A673 (cell line): ENCODE data around the gene SH3TC2. TPM values are rescaled to one million over a fixed set of nuclear protein-coding genes. Genes with fewer than 3 reads are reported as not detected.

Source experiments
- BruUV-seq: library from RNA; stranded (reverse); fragments of 400-500 nt; replicated peaks from 2 replicates; lab custom pipeline; 2021; lab: Mats Ljungman, UMichigan
- CTCF ChIA-PET: fragments of 300-600 bp; sonication (Branson Sonifier 250); formaldehyde crosslinking; loops from one replicate; lab custom pipeline; 2022; ENCODE audit warnings: antibody characterized with exemption; lab: Charles Lee
- POLR2A ChIA-PET: fragments of 300-600 bp; sonication (Branson Sonifier 250); formaldehyde crosslinking; loops from one replicate; lab custom pipeline; 2022; ENCODE audit warnings: antibody characterized with exemption; ENCODE audit not compliant: low non-redundant PET; lab: Charles Lee
- DNase-seq: peaks from one replicate; pipeline ENCODE4 v3.0.0-alpha.2; 2015; ENCODE audit warnings: low spot score
- H3K27ac ChIP-seq: fragments of 200-600 bp; sonication (generic); 2 replicates; pipeline ENCODE4 v1.5.1; 2016; ENCODE audit warnings: mixed run types, low read depth, mild to moderate bottlenecking, mixed read lengths, antibody characterized with exemption, low read length; ENCODE audit not compliant: poor library complexity, severe bottlenecking
- H3K27me3 ChIP-seq: fragments of 200-600 bp; sonication (generic); replicated peaks from 2 replicates; pipeline ENCODE4 v1.6.1; 2017; ENCODE audit warnings: mixed run types, low read depth, mild to moderate bottlenecking, mixed read lengths, antibody characterized with exemption, low read length; ENCODE audit not compliant: insufficient read depth, poor library complexity
- H3K36me3 ChIP-seq: fragments of 200-600 bp; sonication (generic); 2 replicates; pipeline ENCODE4 v1.6.1; 2016; ENCODE audit warnings: mixed run types, mild to moderate bottlenecking, mixed read lengths, antibody characterized with exemption, low read length; ENCODE audit not compliant: insufficient read depth, poor library complexity, severe bottlenecking
- H3K4me1 ChIP-seq: fragments of 200-600 bp; sonication (generic); 2 replicates; pipeline ENCODE4 v1.6.1; 2017; ENCODE audit warnings: mixed run types, mild to moderate bottlenecking, mixed read lengths, antibody characterized with exemption, low read length; ENCODE audit not compliant: insufficient read depth, poor library complexity, severe bottlenecking
- H3K4me3 ChIP-seq: fragments of 200-600 bp; sonication (generic); 2 replicates; pipeline ENCODE4 v1.5.1; 2016; ENCODE audit warnings: low read depth, mixed run types, mild to moderate bottlenecking, mixed read lengths, low read length; ENCODE audit not compliant: poor library complexity, severe bottlenecking
- H3K9me3 ChIP-seq: fragments of 200-600 bp; sonication (generic); 2 replicates; pipeline ENCODE4 v1.6.1; 2016; ENCODE audit warnings: mixed run types, low read depth, mild to moderate bottlenecking, mixed read lengths, antibody characterized with exemption, low read length; ENCODE audit not compliant: poor library complexity, severe bottlenecking
- EZH2 ChIP-seq: fragments of 200-600 bp; sonication (generic); IDR thresholded peaks from 2 replicates; pipeline ENCODE4 v1.6.1; 2017; ENCODE audit warnings: borderline replicate concordance, low read depth, mild to moderate bottlenecking, mixed read lengths, antibody characterized with exemption, low read length; ENCODE audit not compliant: poor library complexity, severe bottlenecking
- intact Hi-C: fragments of 100-400 bp; cut with micrococcal nuclease; formaldehyde crosslinking; loops from one replicate; pipeline ENCODE4 v1.10.0; 2022; ENCODE audit not compliant: unreplicated experiment
- total RNA-seq: library from RNA; stranded (reverse); gene quantifications from 2 replicates; pipeline ENCODE4 v1.2.3, GENCODE V29; 2021
- TF ChIP-seq, protein P1 (sequence below): fragments of 300-800, 200-600 bp; sonication (generic); conservative IDR thresholded peaks from 2 replicates; pipeline ENCODE4 v1.5.1; 2017; ENCODE audit warnings: low read depth, mild to moderate bottlenecking, antibody characterized with exemption, low read length, moderate library complexity, mixed read lengths

The SH3TC2 gene
- total RNA-seq, 1 experiment from 2014 or later: 2.5 TPM

DNA sequence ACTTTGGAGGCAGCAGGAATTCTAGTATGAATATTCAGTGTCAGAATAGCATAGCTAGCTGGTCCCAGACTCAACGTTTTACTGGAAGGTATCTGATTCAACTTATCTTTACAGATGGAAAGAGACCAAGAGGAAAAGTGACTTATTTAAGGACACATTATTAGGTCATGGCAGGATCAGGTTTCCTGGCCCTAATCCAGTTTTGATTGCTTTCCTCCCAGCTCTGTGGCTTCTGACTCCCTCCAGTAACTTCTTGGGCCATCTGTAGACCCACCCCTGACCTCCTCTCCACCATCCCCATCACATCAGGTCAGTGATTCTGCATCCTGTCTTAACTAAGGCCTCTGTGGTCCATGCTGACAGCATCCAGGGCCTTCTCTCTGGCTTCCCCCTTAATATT lies 38.4 kb downstream of the SH3TC2 start:
- CTCF ChIA-PET: interaction anchor here (0.8 kb wide), 1 partner anchor 11 kb away, joined by 3 read pairs; no protein-coding TSS in a partner anchor
- Histone ChIP-seq H3K27me3 (no peaks in the 10 kb centered on the region), H3K27ac (no peak overlapping the region), H3K4me3 (no peak overlapping the region), H3K36me3 (no peaks in the 10 kb centered on the region), H3K4me1 (peaks cover under 1% of the 10 kb centered on the region), H3K9me3 (peaks cover 5% of the 10 kb centered on the region)
- TF ChIP-seq, protein P1, sequence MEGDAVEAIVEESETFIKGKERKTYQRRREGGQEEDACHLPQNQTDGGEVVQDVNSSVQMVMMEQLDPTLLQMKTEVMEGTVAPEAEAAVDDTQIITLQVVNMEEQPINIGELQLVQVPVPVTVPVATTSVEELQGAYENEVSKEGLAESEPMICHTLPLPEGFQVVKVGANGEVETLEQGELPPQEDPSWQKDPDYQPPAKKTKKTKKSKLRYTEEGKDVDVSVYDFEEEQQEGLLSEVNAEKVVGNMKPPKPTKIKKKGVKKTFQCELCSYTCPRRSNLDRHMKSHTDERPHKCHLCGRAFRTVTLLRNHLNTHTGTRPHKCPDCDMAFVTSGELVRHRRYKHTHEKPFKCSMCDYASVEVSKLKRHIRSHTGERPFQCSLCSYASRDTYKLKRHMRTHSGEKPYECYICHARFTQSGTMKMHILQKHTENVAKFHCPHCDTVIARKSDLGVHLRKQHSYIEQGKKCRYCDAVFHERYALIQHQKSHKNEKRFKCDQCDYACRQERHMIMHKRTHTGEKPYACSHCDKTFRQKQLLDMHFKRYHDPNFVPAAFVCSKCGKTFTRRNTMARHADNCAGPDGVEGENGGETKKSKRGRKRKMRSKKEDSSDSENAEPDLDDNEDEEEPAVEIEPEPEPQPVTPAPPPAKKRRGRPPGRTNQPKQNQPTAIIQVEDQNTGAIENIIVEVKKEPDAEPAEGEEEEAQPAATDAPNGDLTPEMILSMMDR: no peak
- no peak for TF ChIP-seq EZH2
- POLR2A ChIA-PET: no interaction called here
- intact Hi-C loops: no loop called here
- BruUV-seq: no TSS peak
- no peak for DNase-seq

- no peaks in the 10 kb centered on the region for H3K27me3 ChIP-seq
- H3K4me3 ChIP-seq: no peak overlapping the region
- BruUV-seq: no TSS peak
- ChIA-PET CTCF (no interaction called here), POLR2A (no interaction called here)
- H3K36me3 ChIP-seq: no peaks in the 10 kb centered on the region
- intact Hi-C loops: no loop called here
- TF ChIP-seq EZH2: no peak
- no peak overlapping the region for H3K27ac ChIP-seq
- DNase-seq: no peak
- H3K4me1 ChIP-seq: peaks cover 14% of the 10 kb centered on the region
- H3K9me3 ChIP-seq: peaks cover 5% of the 10 kb centered on the region
Measured at GRCh38 chr5:149022200-149022599, 40.7 kb downstream of the SH3TC2 start.

- CTCF ChIA-PET: interaction anchor here (0.7 kb wide), 1 partner anchor 16 kb away, joined by 3 read pairs; no protein-coding TSS in a partner anchor
Measured at GRCh38 chr5:149019679-149020078, 43.2 kb downstream of the SH3TC2 start.

More at GRCh38 chr5:149019679-149020078, 43.2 kb downstream of the SH3TC2 start:
- TF ChIP-seq, protein P1: no peak
- TF ChIP-seq EZH2: no peak
- H3K27me3 ChIP-seq: no peaks in the 10 kb centered on the region
- H3K27ac ChIP-seq: no peak overlapping the region
- intact Hi-C loops: no loop called here
- peaks cover 5% of the 10 kb centered on the region for H3K9me3 ChIP-seq
- H3K4me3 ChIP-seq: no peak overlapping the region
- POLR2A ChIA-PET: no interaction called here
- DNase-seq: no peak
- no peaks in the 10 kb centered on the region for H3K36me3 ChIP-seq
- H3K4me1 ChIP-seq: peaks cover 14% of the 10 kb centered on the region
- BruUV-seq: no TSS peak
